ENCODE data around the gene MAP7D3.
"Not testable (repeated sequence)": the region's sequence is repeated elsewhere in the genome, so short reads cannot be mapped to it uniquely, and the experiment has no call there.

Gene MAP7D3

DNA sequence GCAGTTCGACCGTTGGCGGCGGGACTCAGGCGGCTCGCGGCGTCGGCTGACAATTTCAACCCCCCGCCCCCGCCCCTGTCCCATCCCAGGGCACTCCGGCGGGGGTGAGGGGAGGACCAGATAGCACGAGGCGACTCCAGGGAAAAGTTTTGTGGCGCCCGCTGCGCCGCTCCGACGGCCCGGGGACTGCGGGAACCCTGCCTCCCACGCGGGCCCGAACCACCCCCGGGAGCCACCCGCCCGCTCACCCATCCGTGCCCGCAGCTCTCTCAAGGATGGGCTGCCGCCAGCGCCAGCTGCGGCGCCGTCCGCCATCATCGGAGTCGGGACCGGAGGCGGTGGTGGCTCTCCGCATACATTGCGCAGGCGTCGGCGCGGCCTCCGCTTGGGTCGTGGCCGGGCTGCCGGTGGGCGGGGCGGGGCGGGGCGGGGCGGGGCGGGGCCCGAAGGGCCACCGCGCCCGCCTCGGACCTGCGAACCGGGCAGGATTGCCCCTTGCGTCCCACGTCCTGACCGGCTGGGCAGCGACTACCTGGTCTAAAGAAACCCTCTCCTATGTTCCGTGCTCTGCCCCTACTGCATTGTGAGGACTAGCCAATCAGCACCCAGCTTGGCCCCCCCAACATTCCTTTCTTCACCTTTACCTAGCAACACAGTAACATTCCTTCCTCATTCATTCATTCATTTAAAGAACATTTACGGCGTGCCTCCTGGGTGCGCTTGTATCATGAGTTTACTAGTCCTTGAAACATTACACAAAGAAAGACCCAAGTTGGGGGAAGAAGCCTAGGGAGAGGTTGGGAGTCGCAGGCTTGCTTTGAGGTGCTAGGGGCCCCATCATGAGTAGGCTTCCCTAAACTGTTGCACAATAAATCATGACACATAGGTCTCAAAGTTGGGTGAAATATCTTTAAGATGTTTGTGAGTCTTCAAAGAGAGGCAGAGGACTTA lies at the start of gene MAP7D3:
Gene MAP7D3 (minus strand): TSS at position 360 of the 951 bp plus-strand sequence. CDS start 42 bp downstream, at position 318.
- peak; percentile 61 for DNase-seq

GRCh38 chrX:136300721-136301120 lies 49.5 kb upstream of the MAP7D3 start, which contains the start of gene ADGRG4:
TSS of gene ADGRG4 (plus strand) at chrX:136300963. CDS start at chrX:136308778, 7,815 bp downstream.
- not testable (repeated sequence) for DNase-seq

GRCh38 chrX:136295380-136295779 lies 44.2 kb upstream of the MAP7D3 start:
- no peak for DNase-seq

- DNase-seq: no peak
Measured at GRCh38 chrX:136292656-136293055, 41.5 kb upstream of the MAP7D3 start.

DNA sequence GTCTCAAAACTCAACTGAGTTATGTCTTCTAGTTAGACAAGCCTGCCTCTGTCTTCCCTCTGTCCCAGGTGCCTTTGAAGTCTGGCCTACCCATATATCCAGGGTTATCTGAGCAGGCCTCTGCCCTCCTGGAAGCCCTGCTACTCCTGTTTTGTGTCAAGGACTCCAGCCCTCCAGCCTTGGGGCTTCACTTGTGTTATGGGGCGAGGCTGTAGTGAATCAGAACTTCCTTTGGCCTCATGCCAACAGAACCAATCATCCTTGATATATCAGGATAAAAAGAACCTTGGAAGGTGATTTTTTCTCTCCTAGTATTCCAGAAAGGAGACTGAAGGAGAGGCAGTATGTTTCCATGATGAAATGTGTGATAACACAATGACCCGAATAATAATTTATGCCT lies 40.6 kb upstream of the MAP7D3 start:
- no peak for DNase-seq

DNA sequence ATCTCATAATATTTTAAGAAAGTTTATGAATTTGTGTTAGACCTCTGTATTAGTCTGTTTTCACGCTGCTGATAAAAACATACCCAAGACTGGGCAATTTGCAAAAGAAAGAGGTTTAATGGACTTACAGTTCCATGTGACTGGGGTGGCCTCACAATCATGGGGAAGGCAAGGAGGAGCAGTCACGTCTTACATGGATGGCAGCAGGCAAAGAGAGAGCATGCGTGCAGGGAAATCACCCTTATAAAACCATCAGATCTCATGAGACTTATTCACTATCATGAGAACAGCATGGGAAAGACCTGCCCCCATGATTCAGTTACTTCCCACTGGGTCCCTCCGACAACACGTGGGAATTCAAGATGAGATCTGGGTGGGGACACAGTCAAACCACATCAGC lies 35.2 kb upstream of the MAP7D3 start:
- not testable (repeated sequence) for DNase-seq

DNA sequence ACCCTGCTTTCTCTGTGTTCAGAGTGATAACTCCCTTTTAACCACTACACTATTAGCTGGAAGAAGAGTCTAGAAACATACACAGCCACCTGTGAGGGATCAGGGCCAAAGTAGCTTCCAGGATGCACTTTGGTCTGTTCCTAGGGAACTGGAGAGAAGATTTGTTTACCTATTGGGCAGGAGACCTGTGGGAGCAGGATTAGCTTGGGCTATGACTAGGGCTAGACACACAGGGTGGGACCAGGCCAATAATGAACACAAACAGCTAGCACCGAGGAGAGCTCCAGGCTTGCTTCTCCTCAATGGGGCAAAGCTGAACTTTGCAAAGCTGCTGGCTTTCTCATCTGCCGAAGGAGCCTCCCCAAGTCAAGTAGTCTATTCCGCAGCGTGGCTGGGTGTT lies 24.4 kb upstream of the MAP7D3 start:
- no peak for DNase-seq

- DNase-seq: no peak
Measured at GRCh38 chrX:136273986-136274385, 22.8 kb upstream of the MAP7D3 start.

DNA sequence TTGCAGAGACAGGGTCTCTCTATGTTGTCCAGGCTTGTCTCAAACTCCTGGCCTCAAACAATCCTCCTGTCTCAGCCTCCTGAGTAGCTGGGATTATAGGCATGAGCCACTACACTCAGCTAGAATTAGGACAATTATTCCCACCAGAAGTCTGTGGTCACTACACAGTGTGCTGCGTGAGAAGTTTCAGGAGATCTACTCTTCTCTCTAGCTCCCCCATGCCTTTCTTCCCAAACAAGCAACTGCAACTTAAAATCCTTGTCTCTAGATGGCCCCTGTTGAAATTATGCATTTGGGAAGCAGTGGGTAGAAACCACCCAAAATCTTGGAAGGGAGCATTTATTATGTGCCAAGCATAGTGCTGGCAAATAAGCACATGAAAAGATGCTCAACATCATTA lies 21.1 kb upstream of the MAP7D3 start:
- no peak for DNase-seq

DNA sequence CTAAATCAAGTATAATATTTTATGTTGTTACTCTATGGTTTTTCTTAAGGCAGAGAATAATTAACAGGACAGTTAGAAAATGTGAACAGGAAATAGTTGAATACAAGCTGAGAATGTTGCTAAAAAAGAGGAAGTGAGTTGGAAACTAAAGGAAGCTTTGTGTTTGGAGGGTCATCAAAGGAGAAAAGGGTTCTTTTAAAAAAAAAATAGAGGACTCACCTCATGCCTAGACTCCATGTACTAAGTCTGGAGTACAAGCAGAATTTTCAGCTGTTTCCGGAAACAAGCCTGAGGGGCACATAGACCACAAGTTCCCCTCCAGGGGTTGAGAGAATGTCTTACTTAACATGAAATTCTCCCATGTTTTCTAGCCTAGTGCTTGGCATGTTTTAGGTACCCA lies 20.1 kb upstream of the MAP7D3 start:
- no peak for DNase-seq

DNA sequence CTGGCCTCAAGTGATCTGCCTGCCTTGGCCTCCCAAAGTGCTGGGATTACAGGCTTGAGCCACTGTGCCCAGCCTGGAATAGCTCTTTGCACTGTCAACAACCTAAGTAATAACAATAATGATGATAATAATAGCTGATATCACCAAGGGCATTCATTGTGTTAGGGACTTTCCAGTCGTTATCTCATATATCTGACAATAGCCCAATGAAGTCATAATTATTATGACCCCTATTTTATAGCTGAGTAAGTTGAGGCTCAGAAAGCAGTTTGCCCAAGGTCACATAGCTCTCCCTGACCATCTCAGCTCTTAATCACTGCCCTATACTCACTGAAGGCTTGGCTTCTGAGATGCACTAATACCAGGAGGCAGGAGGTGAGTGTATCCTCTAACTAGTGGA lies 18.7 kb upstream of the MAP7D3 start:
- DNase-seq: no peak

DNA sequence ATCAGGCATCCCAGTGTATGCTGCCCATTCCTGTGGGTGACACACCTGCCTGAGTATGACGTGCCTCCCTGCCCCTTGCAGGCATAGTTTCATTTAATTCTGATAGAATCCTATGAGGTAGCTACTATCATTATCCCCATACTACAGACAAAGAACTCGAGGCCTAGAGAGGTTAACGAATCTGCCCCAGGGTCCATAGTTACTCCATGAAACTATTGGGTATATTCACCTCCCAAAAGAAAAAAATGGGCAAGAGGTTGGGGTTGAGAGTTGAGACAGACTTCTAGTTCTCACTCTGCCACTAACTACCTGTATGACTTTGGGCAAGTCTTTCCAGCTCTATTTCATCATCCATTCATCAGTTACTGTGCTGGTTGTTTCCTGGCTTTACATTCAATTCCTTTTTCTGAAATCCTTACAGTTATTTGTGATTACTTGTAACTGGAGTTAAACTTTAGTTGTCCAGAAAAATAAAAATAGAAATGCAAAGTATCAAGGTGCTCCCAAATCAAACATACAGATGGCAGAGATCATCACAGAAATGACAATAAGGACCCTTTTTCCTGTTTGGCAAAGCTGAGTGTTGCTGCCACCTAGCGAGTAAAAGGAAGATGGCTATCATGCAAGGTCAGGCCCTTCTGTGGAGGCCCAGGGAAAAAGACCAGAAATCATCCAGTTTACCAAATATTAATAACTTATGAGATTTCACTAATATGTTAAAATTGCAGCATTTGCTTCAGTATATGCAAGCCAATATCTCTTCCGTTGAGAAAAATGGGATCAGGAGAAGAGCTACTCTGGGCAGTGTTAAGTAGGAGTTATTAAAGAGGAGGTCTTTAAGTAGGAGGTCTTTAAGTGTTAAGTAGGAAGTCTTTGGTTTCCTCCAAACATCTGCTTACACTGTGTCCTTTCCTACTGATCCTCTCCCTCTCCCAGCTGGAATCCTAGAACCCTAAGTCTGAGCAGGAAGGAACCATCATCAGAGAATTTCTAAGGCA lies 17.1 kb upstream of the MAP7D3 start:
- peak; percentile 52 for DNase-seq

GRCh38 chrX:136266828-136267227 lies 15.6 kb upstream of the MAP7D3 start:
- no peak for DNase-seq

GRCh38 chrX:136262812-136263315 lies 11.7 kb upstream of the MAP7D3 start:
- no peak for DNase-seq

DNA sequence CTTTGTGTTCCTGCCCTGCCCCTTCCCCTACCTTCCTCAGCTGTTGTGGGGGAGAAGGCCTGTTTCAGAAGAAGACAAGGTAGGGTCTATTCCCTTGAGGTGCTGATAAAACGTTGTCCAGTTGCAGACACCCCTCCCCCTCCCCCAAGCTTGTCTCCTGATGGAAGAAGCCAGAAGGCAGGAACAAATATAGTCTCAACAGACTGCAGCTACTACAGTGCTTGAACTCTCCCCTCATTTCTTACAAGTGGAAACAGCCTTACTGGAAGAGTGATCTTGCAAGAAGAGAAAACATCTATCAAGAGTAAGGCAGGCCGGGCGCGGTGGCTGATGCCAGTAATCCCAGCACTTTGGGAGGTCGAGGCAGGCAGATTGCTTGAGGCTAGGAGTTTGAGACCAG lies 11.0 kb upstream of the MAP7D3 start:
- DNase-seq: no peak

DNA sequence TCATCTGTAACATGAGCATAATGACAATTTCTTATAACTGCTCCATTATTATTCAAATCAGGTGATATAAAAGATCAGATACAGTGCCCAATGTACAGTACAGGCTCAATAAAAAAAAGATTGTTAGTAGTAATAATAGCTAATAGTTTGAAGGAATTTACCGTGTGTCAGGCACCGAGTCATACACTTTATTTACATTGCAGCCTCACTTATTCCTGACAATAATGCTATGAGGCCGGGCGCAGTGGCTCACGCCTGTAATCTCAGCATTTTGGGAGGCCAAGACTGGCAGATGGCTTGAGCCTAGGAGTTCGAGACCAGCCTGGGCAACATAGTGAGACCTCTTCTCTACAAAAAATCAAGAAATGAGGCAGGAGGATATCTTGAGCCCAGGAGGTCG lies 10.1 kb upstream of the MAP7D3 start:
- DNase-seq: no peak

- no peak for DNase-seq
Measured at GRCh38 chrX:136260776-136261175, 9.6 kb upstream of the MAP7D3 start.

- no peak for DNase-seq
Measured at GRCh38 chrX:136259543-136259942, 8.3 kb upstream of the MAP7D3 start.

GRCh38 chrX:136258951-136259350 lies 7.8 kb upstream of the MAP7D3 start:
- DNase-seq: no peak

GRCh38 chrX:136256026-136256425 lies 4.8 kb upstream of the MAP7D3 start:
- no peak for DNase-seq

DNA sequence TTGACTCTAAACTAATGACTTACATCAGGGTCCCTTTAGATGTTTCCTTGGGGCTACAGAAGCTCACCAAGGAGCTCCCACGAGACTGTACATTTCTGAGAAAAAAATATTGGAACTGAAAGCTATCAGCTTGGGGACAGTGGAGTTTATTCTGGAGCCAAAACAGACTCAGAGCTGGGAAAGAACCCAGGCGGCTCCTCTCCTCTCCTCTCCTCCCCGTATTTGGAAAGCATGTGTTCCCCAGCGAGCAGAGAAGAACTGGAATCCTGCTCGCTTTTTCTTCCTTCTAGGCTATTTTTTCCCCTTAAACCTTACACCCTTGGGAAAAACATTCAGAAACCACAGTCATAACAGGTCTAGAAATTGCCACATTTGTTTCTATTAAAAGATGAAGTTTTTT lies 4.3 kb upstream of the MAP7D3 start:
- DNase-seq: no peak

DNA sequence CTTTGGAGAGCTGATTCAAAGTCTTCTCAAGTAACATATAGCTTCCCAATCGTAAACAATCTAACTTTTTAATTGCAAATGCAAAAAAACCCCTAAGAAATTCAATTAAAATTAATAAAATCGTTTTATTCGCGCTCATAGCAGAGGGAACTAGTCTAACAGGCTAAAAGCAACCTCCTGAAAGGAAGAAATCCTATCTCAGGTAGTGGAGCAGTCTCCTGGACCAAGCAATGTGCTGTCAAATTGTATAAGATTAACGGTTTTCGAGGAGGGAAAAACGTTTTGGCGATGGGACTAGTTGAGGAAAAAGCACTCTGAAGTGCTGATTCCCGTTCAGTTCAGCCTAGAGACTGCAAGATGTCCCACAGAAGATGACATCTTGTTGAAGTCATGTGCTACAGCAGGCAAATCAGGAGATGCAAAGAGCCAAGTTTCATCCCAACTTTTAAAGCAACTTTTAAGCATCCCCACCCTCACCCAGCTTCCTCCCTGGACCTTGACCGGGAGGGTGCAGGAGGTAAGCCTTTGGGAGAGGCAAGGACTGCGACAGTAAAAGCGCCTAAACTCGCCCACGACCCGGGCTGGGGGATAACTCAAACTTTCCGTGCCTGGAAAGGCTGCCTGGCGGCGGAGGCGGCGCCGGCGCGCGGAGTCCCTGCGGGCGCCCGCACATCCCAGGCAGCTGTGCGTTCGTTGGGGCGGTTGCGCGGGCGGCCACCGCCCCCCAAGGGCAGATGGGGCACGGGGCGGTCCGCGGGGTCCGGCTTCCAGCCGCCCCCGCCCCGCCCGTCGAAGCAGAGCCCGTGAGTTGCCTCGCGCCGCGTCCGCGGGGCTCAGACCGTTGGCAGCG lies 784 bp downstream of the MAP7D3 start:
- DNase-seq: peak; percentile 56

All from activated CD8-positive, alpha-beta memory T cell treated with anti-CD3 and anti-CD28 coated beads, Interleukin-2, amount 50 U/mL, for 4 hours (primary cell).